ENCODE results near the gene PLXNA4.

Gene PLXNA4

DNA sequence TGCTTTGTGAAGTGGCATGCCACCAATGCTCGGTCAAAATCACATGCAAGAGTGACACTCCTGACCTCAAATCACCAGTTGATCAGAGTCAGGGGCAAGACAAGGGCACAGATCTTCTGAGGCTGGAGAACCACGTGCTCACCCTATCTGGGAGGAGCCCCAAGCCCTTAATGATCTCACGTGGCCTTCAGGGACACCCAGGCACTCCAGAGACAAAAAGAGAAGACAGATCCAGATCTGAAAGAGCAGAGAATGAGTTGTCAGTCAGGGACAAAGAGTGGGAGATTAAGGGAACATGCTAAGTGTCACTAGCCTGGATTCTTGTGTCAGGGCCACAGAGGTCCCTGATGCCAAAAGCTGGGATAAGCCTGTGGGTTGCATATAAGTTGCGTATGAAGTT, 134.3 kb downstream of the PLXNA4 start:
- no peak for DNase-seq (ENCODE audit: low read depth in 2 of 3, low spot score in 1 of 3)

GRCh38 chr7:132440151-132440550, 136.1 kb downstream of the PLXNA4 start:
- no peak for DNase-seq (ENCODE audit: low read depth in 2 of 3, low spot score in 1 of 3)

GRCh38 chr7:132438926-132439325, 137.3 kb downstream of the PLXNA4 start:
- no peak for DNase-seq (ENCODE audit: low read depth in 2 of 3, low spot score in 1 of 3)

DNA sequence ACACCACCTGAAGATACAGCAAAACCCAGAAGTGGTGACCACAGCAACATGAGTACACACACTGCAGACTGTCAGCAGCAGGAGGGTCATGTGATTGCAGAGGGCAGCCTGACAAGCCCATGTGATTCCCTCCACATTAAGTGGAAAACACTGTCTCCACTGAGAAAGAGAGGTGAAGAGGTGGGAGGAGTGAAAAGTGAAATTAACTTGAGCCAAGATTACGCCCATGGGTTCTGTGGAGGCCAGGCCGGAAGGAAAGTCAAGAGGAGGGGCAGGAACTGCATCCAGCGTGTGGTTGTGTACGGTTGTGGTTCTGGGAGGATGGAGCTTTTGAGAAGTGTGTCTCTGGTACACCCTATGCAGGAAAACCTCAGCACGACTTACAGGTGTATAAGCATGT, 138.5 kb downstream of the PLXNA4 start:
- DNase-seq (ENCODE audit: low read depth in 2 of 3, low spot score in 1 of 3), result peak in 1 of 3 donors; percentile 15

GRCh38 chr7:132436121-132436520, 140.1 kb downstream of the PLXNA4 start:
- no peak for DNase-seq (ENCODE audit: low read depth in 2 of 3, low spot score in 1 of 3)

GRCh38 chr7:132435016-132435990, 141.0 kb downstream of the PLXNA4 start:
- no peak for DNase-seq (ENCODE audit: low read depth in 2 of 3, low spot score in 1 of 3)

GRCh38 chr7:132434041-132434440, 142.2 kb downstream of the PLXNA4 start:
- no peak for DNase-seq (ENCODE audit: low read depth in 2 of 3, low spot score in 1 of 3)

GRCh38 chr7:132433301-132433700, 143.0 kb downstream of the PLXNA4 start:
- no peak for DNase-seq (ENCODE audit: low read depth in 2 of 3, low spot score in 1 of 3)

- peak in 2 of 3 donors; percentile 11 to 29 for DNase-seq (ENCODE audit: low read depth in 2 of 3, low spot score in 1 of 3)
Measured at GRCh38 chr7:132430861-132431822, 145.1 kb downstream of the PLXNA4 start.

- DNase-seq (ENCODE audit: low read depth in 2 of 3, low spot score in 1 of 3), result no peak
Measured at GRCh38 chr7:132430041-132430855, 146.0 kb downstream of the PLXNA4 start.

- DNase-seq (ENCODE audit: low read depth in 2 of 3, low spot score in 1 of 3), result no peak
Measured at GRCh38 chr7:132429181-132429580, 147.1 kb downstream of the PLXNA4 start.

DNA sequence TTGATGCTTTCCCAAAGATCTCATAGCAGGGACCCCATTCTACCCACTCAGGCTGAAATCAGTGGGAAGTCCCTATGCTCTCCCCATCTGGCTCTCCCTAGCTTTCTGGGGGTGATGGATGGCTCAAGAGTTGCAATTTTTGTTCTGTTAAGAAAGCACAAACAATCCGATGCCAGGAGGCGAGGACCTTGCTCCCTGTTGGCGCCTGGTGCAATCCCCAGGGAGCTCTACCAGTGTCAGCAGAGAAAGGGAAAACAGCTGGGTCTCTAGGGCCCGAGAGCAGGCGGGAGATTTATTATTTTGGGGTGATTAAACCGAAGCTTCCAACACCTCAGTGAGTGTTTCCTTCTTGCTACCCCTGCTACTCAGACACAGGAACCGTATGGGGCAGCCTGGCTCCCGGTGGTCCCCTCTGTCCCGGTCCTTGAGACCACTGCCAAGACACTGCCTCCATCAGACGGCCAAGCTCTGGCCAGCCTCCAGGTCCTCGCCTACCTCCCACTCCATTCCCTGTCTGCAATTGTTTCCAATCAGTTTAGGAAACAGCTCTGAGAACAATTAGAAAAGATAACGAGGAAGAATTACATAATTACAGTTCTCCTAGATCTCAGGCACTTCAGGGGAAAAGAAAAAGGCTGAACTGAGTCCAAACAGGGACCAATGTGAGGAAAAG, 147.9 kb downstream of the PLXNA4 start:
- DNase-seq (ENCODE audit: low read depth in 2 of 3, low spot score in 1 of 3), result no peak

DNA sequence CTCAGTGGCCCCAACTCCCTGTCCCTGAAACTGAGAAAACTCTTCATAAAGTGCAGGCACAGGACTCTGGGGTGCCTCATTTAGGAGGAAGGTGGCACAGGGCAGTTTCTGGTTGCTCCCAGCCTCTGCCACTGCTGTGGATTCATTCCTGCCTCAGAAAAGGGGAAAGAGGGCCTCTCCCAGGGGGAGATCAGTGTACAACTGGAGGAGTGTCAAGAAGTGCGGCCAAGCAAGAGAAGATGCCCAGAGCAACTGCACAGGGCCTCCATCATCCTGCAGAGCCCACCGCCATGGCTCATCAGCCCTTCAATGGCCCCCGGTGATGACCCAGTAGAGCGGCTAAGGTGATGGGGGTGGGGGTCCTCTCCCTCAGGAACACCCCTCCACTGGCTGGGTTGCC, 150.3 kb downstream of the PLXNA4 start:
- no peak for DNase-seq (ENCODE audit: low read depth in 2 of 3, low spot score in 1 of 3)

DNA sequence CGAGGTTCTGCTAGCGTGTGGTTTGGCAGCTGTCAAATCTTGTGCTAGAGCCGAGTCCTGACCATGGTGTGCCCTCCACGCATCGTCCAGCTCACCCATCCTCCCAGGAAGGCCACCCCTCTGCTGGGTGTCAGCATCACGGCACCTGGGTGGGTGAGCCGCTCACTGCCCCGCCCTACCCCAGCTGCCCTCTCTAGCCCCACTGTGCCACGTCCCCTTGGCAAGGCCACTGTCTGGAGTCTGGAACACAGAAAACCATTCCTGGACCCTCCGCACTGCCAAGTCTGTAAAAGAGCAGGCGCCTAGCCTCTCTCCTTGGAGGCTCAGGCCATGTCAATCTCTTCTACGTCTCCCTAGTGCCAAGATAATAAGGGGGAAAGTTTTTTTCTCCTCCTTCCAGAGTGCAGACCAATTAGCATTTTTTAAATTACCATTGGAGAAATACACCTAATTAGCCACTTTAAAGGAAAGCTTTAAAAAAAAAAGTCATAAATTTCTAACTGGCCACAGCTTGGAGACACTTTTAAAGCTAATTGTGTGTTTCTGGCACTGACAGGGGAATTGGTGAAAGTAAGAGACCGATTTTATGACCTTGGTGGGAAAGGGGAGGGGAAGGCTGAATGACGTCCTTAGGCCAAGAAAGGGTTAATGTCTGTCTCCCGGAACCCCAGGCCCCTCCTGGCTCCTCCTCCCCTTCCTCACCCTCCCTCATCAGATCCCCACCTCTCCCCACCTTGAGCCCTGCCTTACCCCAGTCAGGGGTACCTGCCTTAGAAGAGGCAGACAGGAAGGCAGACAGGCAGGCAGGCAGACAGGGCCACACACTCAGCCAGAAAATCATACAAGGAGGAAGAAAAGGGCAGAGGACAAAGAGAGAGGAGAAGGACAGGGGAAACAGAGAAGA, 151.2 kb downstream of the PLXNA4 start:
- no peak for DNase-seq (ENCODE audit: low read depth in 2 of 3, low spot score in 1 of 3)

GRCh38 chr7:132424277-132424676, 152.0 kb downstream of the PLXNA4 start:
- no peak for DNase-seq (ENCODE audit: low read depth in 2 of 3, low spot score in 1 of 3)

DNA sequence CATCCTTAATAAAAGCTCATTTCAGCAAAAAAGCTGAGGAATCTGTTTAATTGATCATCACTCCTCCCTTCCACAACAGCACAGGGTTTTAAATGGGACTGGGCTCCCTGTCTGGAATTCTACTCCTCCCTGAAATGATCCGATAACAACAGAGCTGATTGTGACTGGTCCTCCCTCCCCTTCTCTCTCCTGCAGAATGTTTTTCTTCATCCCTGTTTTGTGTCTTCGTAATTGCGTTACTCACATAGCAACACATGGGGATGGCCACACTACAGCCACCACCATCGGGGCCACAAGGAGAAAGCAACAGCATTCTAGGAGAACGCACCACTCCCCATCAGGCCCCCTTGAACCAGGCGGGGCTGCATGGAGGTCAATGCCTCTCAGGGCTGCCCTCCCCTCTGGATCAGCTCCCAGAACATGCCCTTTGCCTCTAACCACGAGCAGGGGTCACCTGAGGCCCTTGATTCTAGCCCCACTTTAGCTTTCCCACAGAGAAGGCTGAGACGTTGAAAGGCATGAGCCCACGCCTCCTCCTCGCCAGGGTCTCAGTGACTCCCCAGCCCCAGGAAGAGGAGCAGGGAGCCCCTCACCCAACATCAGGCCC, 152.6 kb downstream of the PLXNA4 start:
- DNase-seq (ENCODE audit: low read depth in 2 of 3, low spot score in 1 of 3), result no peak

- DNase-seq (ENCODE audit: low read depth in 2 of 3, low spot score in 1 of 3), result no peak
Measured at GRCh38 chr7:132422502-132423111, 153.7 kb downstream of the PLXNA4 start.

GRCh38 chr7:132420527-132420926, 155.7 kb downstream of the PLXNA4 start:
- DNase-seq (ENCODE audit: low read depth in 2 of 3, low spot score in 1 of 3), result no peak
